ENCODE measurements around the gene KRTAP21-3.
A peak's percentile ranks its signal among the peaks of the same experiment; 100 is the strongest.
"Not testable (repeated sequence)": the region's sequence is repeated elsewhere in the genome, so short reads cannot be mapped to it uniquely, and the experiment has no call there.

Gene KRTAP21-3, protein sequence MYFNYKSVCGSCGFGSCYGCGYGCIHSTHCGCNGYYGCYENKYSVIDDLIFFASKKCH

GRCh38 chr21:30718239-30718909 is at the start of gene KRTAP21-3:
Gene KRTAP21-3, minus strand, starts transcription at chr21:30718777. Its CDS starts 18 bp downstream, at chr21:30718759.
- peak; percentile 2 for DNase-seq (ENCODE audit: low read depth)

DNA sequence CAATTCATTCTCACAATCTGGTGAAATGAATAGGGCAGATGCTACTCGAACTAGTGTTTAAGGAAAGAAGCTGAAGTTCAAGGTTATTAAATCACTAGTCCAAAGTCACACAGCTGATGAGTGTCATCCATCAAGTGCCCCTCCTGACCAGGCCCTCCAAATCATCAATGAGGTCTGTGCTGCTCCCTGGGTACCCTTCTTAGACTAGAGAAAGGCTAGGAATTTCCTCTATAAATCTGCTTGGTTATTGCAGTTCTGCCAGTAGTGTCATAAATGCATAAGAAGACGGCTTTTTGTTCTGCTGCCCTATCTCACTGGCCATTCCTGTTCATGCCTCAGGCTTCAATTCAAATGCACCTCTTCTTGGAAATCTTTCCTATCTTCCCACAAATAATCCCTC is 42.2 kb upstream of the KRTAP21-3 start:
- DNase-seq (ENCODE audit: low read depth) = no peak

DNA sequence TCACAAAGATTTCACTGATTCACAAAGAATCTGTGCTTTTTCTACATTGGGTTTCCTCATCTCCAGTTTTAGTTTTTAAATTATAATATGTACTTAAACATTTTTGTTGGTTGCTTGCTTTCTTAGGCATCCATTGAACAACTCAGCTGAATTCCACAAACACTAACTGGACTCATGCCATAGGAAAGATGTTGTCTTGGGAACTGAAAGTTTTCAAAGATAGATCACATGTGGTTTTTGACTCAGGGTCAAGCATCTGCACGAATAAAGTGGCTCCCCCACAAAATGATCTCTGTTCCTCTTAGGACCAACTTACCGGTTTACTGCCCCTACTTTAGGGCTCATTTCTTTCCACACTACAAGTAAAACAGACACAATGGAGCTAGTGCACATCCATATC is 39.7 kb upstream of the KRTAP21-3 start:
- DNase-seq (ENCODE audit: low read depth) = no peak

GRCh38 chr21:30755328-30755727 is 36.8 kb upstream of the KRTAP21-3 start, which contains the start of gene KRTAP21-1:
Gene KRTAP21-1, minus strand, starts transcription at chr21:30755428. Its CDS starts 50 bp downstream, at chr21:30755378.
- not testable (repeated sequence) for DNase-seq (ENCODE audit: low read depth)

DNA sequence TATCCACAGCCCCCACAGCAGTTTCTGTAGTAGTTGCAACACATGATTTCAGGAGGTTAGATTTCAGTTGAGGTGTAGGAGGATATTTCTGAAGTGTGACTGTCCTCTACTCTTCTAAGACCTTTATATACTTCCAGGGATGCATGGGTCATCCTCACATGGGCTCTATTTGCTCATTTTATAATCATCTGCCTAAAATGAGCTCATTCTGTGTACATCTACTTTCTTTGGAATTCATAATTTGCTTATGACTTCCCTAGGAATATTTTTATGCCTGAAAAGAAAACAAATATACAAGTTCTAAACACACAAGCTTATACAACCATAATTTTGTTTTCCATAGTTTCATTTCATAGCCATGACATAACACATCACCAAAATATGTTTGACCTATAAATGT is 28.6 kb upstream of the KRTAP21-3 start, which contains the start of gene KRTAP21-2:
KRTAP21-2 (minus strand) TSS at position 101 of the 400 bp plus-strand sequence; CDS start at position 44, 57 bp downstream.
- DNase-seq (ENCODE audit: low read depth) = no peak

GRCh38 chr21:30740462-30740861 is 21.9 kb upstream of the KRTAP21-3 start:
- DNase-seq (ENCODE audit: low read depth) = no peak

DNA sequence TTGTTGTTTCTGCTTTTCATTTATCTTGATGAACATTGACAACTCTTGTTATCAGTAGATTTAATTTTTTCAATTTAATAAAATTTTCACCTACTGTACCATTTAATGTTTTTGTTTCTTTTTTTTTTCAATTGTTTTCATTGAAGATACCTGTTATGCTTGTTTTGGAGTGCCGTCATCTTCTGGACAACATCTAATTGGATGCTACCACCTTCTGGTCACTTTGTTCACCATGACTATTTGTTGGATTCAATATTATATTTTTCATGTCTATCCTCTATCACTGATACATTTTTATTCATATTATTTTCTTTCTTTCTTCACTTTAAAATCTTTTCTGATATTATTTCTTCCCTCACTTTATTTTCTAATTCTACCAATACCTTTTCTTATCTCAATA is 14.4 kb upstream of the KRTAP21-3 start:
- DNase-seq (ENCODE audit: low read depth) = no peak

GRCh38 chr21:30726726-30727125 is 8.1 kb upstream of the KRTAP21-3 start:
- DNase-seq (ENCODE audit: low read depth) = no peak

GRCh38 chr21:30719401-30719800 is 824 bp upstream of the KRTAP21-3 start:
- DNase-seq (ENCODE audit: low read depth) = no peak

- no peak for DNase-seq (ENCODE audit: low read depth)
These were observed 1.5 kb downstream of the KRTAP21-3 start for GRCh38 chr21:30717105-30717504.

DNA sequence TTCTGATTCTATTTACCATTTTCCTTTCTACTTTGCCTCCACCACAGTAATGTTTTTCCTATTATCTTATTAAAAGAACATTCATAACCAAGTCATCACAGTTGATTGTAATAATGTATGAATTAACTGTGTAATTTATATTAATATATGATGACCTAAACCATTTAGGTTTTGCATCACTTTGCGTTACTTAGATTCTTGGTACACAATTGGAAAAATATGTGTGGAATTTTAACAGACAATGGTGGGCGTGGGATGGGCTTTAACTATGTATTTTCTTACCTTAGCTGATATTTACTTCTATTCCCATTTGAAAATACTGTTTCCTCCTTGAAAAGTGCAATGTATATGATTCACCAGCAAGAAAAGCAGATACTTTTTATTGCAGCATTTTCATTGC is 3.6 kb downstream of the KRTAP21-3 start:
- no peak for DNase-seq (ENCODE audit: low read depth)

DNA sequence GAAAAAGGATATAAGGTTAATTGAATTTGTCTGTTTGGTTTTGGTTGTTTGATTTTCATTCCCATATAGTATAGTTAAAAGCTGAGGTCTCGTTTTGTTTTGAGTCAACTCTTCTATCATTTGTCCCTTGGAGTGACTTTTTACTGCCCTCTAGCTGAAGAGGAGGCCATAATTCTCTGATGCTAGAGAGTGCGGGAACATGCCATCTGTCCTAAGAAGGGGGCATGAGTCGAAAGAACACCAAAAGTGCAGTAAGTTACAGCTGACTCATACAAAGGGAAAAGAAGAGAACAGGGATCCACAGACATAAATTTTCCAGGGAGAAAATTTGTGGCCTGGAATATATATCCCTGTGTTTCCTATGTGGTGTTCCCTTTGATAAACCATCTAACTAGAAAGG is 4.1 kb downstream of the KRTAP21-3 start:
- DNase-seq (ENCODE audit: low read depth) = no peak

GRCh38 chr21:30713766-30714165 is 4.8 kb downstream of the KRTAP21-3 start:
- DNase-seq (ENCODE audit: low read depth) = no peak

GRCh38 chr21:30710499-30710898 is 8.1 kb downstream of the KRTAP21-3 start:
- DNase-seq (ENCODE audit: low read depth) = no peak

- no peak for DNase-seq (ENCODE audit: low read depth)
These were observed 11.2 kb downstream of the KRTAP21-3 start for GRCh38 chr21:30707409-30707808.

DNA sequence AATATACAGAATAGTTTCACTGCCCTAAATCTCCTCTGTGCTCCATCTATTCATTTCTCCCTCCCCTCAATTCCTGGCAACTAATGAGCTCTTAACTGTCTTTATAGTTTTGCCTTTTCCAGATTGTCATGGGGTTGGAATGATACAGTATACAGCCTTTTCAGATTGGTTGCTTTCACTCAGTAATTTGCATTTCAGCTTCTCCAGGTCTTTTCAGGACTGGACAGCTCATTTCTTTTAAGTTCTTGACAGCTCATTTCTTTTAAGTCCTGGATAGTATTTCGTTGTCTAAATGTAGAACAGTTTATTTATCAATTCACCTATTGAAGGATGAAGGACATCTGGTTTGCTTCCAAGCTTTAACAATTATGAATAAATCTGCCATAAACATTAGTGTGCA is 22.6 kb downstream of the KRTAP21-3 start:
- no peak for DNase-seq (ENCODE audit: low read depth)

DNA sequence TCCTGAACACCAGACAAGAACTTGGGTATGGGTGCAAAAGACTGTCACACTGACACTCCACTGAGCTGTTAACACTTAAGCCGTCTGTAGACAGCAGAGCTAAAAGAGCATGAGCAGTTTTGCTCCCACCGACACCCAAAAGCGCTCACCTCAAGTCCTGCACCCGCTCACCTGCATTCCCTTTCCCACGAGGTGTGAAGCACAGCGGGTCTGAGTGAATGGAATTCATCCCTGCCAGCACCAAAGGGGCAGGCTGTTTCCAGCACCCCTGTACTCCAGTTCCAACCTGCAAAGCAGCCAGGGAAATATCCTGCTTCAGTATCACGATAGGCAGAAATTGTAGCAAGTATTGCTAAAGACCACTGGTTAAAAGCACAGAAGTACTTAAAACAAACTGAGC is 28.8 kb downstream of the KRTAP21-3 start:
- DNase-seq (ENCODE audit: low read depth) = no peak

DNA sequence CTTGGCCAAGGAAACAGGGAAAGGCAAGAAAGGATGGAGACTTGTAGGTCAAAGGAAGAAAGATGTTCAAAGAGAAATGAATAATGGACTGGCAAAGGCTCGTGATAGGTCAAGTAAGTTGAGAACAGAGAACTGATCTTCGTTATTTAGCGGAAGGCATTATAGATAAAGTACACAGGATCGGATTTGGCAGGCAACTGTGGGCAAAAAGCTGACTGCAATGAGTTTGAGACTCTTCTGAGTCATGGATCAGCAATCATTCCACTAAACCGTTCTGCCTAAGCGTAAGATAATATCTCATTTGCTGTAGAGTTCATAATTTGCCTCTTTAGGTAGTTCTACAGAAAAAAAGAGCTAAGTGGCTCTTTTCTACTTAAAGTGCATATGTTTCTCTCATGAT is 34.1 kb downstream of the KRTAP21-3 start:
- no peak for DNase-seq (ENCODE audit: low read depth)

DNA sequence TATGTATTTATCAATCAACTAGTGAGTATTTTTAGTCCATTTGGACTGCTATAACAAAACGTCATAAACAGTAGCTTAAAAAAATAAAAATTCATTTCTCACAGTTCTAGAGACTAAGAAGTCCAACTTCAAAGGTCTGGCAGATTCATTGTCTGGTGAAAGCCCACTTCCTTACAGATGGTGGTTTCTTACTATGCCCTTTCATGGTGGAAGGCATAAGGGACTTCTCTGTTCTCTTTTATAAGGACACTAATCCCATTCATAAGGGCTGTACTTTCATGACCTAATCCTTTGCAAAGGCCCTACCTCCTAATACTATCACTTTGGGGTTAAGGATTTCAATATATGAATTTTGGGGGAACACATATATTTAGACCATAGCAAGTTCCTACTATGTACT is 38.0 kb downstream of the KRTAP21-3 start:
- DNase-seq (ENCODE audit: low read depth) = no peak

DNA sequence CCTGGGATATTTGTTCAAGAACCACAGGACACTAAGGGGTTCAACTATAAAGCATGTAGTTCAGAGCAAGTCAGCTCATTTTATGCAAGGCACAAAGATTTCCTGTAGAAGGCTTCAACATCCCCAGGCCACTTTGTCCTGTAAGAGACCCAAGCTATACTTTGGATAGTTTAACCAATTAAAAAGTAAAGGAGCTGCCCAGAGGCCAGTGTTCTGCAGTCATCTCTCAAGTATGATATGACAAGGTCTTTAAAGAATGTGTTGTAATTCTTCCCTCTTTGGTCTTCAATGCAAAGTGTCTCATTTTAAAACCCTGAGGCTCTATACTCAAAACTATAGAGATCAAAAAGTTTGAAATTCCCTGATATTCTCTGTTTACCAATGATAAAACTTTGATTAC is 41.8 kb downstream of the KRTAP21-3 start:
- DNase-seq (ENCODE audit: low read depth) = no peak

- DNase-seq (ENCODE audit: low read depth) = no peak
These were observed 44.3 kb downstream of the KRTAP21-3 start for GRCh38 chr21:30674312-30674711.

- DNase-seq (ENCODE audit: low read depth) = no peak
These were observed 45.5 kb downstream of the KRTAP21-3 start for GRCh38 chr21:30672985-30673650.

GRCh38 chr21:30668776-30669175 is 49.8 kb downstream of the KRTAP21-3 start:
- no peak for DNase-seq (ENCODE audit: low read depth)
